Activated naive CD8-positive, alpha-beta T cell treated with anti-CD3 and anti-CD28 coated beads, Interleukin-2, amount 10 ng/mL, durations not matched to agents 7 days and 5 days (primary cell): ENCODE measurements around the gene FBXL13. TPM values are rescaled to one million over a fixed set of nuclear protein-coding genes. Genes with fewer than 3 reads are reported as not detected.
"Not testable (repeated sequence)": the region's sequence is repeated elsewhere in the genome, so short reads cannot be mapped to it uniquely, and the experiment has no call there.

Experiments used
- ATAC-seq: fragments of 150-1000 bp; cut with Tn5 transposase; one replicate; pipeline ENCODE4 v1.10.0; 2021; ENCODE audit warnings: low read depth, moderate library complexity
- POLR2A ChIA-PET: fragments of 350-600 bp; sonication (Branson Sonifier 250); formaldehyde crosslinking; loops from one replicate; lab custom pipeline; 2021; ENCODE audit warnings: antibody characterized with exemption; lab: Charles Lee
- DNase-seq: peaks from one replicate; pipeline ENCODE4 v3.0.0; 2021
- H3K27ac Mint-ChIP-seq: one replicate; pipeline ENCODE4 v1.8.0; 2022; ENCODE audit warnings: mild to moderate bottlenecking, mixed read lengths
- H3K27me3 Mint-ChIP-seq: one replicate; pipeline ENCODE4 v1.8.0; 2022; ENCODE audit warnings: mild to moderate bottlenecking, moderate library complexity, mixed read lengths
- H3K36me3 Mint-ChIP-seq: one replicate; pipeline ENCODE4 v1.8.0; 2021; ENCODE audit warnings: mild to moderate bottlenecking, mixed read lengths
- H3K4me1 Mint-ChIP-seq: one replicate; pipeline ENCODE4 v1.8.0; 2021; ENCODE audit warnings: mixed read lengths
- H3K4me3 Mint-ChIP-seq: one replicate; pipeline ENCODE4 v1.8.0; 2022; ENCODE audit warnings: mild to moderate bottlenecking, moderate library complexity, mixed read lengths
- H3K9me3 Mint-ChIP-seq: one replicate; pipeline ENCODE4 v1.8.0; 2021; ENCODE audit warnings: mixed read lengths
- total RNA-seq, 2 experiments: library from RNA; stranded (reverse); gene quantifications; one replicate each; pipeline ENCODE4 v1.2.3, GENCODE V29; 2021

The FBXL13 gene
- total RNA-seq, 2 experiments from 2014 or later: 0.65 to 1.4 TPM

DNA sequence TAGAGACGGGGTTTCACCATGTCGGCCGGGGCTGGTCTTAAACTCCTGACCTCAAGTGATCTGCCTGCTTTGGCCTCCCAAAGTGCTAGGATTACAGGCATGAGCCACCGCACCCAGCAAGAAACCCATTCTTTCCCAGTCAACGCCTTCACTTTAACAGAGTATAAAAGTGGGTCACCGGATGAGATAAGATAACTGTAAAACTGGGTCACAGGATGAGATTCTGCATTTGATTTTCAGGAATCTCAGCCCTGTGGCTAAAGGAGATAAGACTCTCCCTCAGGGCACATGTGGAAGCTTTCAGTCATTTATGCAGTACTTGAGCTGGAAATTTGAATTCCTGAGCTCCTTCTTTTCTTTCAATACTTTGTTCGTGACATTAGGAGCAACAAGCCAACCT is 91.0 kb downstream of the FBXL13 start:
- Mint-ChIP-seq H3K27me3 (no peaks in the 10 kb centered on the region), H3K36me3 (no peaks in the 10 kb centered on the region), H3K9me3 (no peaks in the 10 kb centered on the region), H3K4me3 (no peak overlapping the region), H3K27ac (no peak overlapping the region), H3K4me1 (no peaks in the 10 kb centered on the region)
- POLR2A ChIA-PET: no interaction called here
- DNase-seq (no peak), ATAC-seq (no peak)

DNA sequence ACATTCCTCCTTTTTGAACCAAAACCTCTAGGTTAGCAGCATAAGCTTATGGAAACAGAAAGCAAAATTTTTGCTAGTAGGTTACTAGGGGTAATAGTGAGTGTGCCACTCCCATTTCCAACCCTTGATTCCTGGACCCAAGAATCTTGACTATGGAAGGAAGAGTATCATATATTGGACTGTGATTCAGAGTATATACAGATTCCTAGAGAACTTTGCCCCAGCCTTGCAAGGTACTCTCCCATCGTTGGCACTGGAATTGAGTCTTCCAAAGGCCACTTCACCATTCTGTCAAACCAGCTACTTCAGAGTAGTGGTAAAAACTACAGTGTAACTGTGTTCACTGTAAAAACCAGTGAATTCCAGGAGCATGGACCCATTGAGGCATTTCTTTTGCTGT is 92.4 kb downstream of the FBXL13 start:
- Mint-ChIP-seq H3K27me3 (no peaks in the 10 kb centered on the region), H3K9me3 (no peaks in the 10 kb centered on the region), H3K36me3 (no peaks in the 10 kb centered on the region), H3K4me3 (no peak overlapping the region), H3K27ac (no peak overlapping the region), H3K4me1 (no peaks in the 10 kb centered on the region)
- ATAC-seq (no peak), DNase-seq (no peak)
- POLR2A ChIA-PET: no interaction called here

DNA sequence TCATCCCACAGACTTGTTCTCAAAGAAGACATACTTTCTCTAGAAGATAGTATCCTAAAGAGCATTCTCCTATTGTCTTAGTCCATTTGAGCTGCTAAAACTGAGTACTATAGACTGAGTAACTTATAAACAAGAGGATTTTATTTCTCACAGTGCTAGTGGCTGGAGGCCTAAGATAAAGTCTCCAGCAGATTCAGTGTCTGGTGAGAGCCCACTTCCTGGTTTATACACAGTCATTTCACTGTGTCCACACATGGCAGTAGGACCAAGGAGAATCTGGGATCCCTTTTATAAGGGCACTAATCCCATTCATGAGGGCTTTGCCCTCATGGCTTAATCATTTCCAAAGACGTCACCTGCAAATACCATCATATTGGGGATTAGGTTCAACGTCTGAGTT is 93.1 kb downstream of the FBXL13 start:
- H3K27ac Mint-ChIP-seq: no peak overlapping the region
- no peak overlapping the region for H3K4me3 Mint-ChIP-seq
- H3K4me1 Mint-ChIP-seq: no peaks in the 10 kb centered on the region
- POLR2A ChIA-PET: no interaction called here
- H3K36me3 Mint-ChIP-seq: no peaks in the 10 kb centered on the region
- no peak for ATAC-seq
- H3K9me3 Mint-ChIP-seq: no peaks in the 10 kb centered on the region
- DNase-seq: no peak
- no peaks in the 10 kb centered on the region for H3K27me3 Mint-ChIP-seq

DNA sequence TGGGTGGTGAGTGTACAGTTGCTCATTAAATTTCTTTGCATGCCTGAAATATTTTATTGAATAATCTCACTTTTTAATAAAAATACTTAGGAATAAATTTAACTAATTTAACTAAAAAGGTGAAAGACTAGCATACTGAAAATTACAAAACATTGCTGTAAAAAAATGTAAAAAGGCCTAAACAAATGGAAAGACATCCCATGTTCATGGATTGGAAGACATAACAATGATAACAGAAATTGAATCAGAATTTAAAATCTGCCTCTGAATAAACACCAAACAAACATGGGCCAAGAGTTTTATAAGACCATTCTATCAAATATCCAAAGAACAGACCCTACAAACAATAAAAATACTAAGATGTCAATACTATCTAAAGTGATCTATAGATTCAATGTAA is 94.9 kb downstream of the FBXL13 start:
- no peak overlapping the region for H3K4me3 Mint-ChIP-seq
- no peaks in the 10 kb centered on the region for H3K4me1 Mint-ChIP-seq
- DNase-seq: no peak
- H3K9me3 Mint-ChIP-seq: peaks cover 1% of the 10 kb centered on the region
- POLR2A ChIA-PET: no interaction called here
- no peaks in the 10 kb centered on the region for H3K36me3 Mint-ChIP-seq
- ATAC-seq: no peak
- no peaks in the 10 kb centered on the region for H3K27me3 Mint-ChIP-seq
- no peak overlapping the region for H3K27ac Mint-ChIP-seq

DNA sequence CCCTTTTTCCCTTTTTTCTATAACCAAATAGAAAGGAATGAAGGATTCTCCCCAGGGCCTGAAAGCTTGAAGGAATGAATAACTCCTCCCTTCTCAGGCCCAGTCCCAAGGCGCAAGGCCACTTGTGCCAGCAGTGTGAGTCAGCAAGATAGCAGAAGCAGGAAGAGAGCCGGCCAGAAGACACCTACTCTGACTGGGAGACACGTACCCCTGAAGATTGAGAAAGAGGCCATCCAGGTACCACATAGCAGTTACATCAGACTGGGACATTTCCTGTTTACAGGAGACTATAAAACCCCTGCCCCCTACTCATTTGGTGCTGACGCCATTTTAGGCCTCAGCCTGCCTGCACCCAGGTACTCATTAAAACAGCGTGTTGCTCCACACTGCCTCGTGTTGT is 96.3 kb downstream of the FBXL13 start:
- H3K27me3 Mint-ChIP-seq: no peaks in the 10 kb centered on the region
- no peak for ATAC-seq
- no peak overlapping the region for H3K27ac Mint-ChIP-seq
- H3K4me3 Mint-ChIP-seq: no peak overlapping the region
- no peak for DNase-seq
- POLR2A ChIA-PET: no interaction called here
- peaks cover 1% of the 10 kb centered on the region for H3K9me3 Mint-ChIP-seq
- no peaks in the 10 kb centered on the region for H3K4me1 Mint-ChIP-seq
- H3K36me3 Mint-ChIP-seq: no peaks in the 10 kb centered on the region

DNA sequence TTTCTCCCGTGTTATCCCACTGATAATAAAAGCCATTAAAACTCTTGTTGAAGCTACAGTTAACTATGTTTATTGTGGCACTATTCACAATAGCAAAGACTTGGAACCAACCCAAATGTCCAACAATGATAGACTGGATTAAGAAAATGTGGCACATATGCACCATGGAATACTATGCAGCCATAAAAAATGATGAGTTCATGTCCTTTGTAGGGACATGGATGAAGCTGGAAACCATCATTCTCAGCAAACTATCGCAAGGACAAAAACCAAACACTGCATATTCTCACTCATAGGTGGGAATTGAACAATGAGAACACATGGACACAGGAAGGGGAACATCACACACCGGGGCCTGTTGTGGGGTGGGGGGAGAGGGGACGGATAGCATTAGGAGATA is 97.0 kb downstream of the FBXL13 start:
- H3K27ac Mint-ChIP-seq, H3K9me3 Mint-ChIP-seq, DNase-seq, ATAC-seq, H3K27me3 Mint-ChIP-seq, H3K4me1 Mint-ChIP-seq, POLR2A ChIA-PET, H3K4me3 Mint-ChIP-seq, H3K36me3 Mint-ChIP-seq: not testable (repeated sequence)

DNA sequence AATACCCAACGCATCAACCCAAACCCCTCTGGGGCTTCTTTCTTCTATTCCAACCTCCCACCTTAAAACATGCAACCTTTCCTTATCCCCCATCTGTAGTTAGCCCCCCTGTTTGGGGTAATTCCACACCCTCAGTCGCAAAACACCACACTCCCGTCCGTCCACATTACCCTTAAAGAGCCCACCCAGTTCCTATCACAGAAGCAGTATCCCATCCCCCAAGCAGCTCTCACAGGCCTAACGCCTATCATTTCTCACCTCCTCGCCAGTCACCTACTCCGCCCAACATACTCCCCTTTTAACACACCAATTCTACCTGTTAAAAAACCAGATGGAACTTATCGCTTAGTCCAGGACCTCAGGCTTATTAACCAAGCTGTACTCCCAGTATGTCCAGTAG is 98.1 kb downstream of the FBXL13 start:
- Mint-ChIP-seq H3K36me3 (no peaks in the 10 kb centered on the region), H3K27ac (no peak overlapping the region), H3K9me3 (peaks cover 1% of the 10 kb centered on the region), H3K4me1 (no peaks in the 10 kb centered on the region), H3K27me3 (no peaks in the 10 kb centered on the region), H3K4me3 (no peak overlapping the region)
- POLR2A ChIA-PET: no interaction called here
- DNase-seq (no peak), ATAC-seq (no peak)

DNA sequence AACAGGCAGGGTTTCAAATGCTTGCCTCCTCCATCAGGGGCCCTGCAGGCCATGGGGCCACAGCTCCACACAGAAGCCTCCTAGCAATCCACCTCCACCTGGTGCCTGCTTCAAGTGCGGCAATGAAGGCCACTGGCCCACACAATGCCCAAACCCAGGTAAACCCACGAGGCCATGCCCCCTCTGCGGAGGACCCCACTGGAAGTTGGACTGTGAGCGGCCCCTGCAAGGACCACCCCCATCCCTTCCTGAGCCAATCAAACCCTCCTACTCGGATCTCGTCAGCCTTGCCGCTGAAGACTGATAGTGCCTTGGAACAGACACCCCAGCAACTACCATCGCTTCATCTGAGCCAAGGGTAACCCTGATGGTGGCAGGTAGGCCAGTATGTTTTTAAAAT is 98.7 kb downstream of the FBXL13 start:
- Mint-ChIP-seq H3K27me3 (no peaks in the 10 kb centered on the region), H3K27ac (no peak overlapping the region), H3K36me3 (no peaks in the 10 kb centered on the region), H3K9me3 (peaks cover 1% of the 10 kb centered on the region), H3K4me3 (no peak overlapping the region), H3K4me1 (peaks cover under 1% of the 10 kb centered on the region)
- no peak for DNase-seq
- no peak for ATAC-seq
- POLR2A ChIA-PET: no interaction called here

DNA sequence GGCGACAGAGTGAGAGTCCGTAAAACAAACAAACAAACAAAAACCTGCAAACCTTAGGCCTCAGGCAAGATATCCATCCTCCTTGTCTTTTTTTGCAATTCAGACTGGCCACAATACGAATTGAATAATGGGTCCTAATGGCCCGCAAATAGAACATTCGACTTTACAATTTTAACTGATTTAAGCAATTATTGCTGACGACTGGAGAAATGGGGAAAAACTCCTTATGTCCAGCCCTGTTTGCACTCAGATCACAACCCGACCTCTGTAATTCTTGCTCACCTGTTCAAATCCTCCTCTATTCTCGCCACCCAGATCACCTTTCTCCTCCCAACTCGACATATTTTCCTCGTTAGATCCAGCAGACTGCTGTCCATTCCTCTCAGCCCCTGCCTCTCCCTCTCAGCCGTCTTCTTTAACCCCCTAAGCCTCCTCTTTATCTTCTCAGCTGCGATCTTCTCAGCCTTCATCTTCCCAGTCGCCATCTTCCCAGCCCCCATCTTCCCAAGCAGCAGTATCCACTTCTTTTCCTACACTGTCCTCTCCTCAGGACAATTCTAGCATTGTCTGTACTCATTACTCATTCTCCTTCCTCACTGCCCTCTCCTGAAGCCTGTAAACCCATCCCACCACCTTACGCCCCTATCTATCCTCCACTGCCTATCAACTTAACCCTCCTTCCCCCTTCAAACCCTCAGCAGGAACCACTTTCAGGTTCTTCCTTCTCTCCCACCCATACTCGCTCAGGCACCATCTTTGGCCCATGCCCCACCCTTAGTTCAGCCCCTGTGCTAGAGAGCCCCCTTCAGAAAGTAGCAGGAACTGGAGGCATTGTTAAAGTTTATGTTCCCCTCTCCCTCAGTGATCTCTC is 100.0 kb downstream of the FBXL13 start:
- Mint-ChIP-seq H3K4me1 (peaks cover 2% of the 10 kb centered on the region), H3K27me3 (no peaks in the 10 kb centered on the region), H3K4me3 (no peak overlapping the region), H3K27ac (no peak overlapping the region), H3K9me3 (peaks cover 1% of the 10 kb centered on the region), H3K36me3 (no peaks in the 10 kb centered on the region)
- ATAC-seq (no peak), DNase-seq (no peak)
- POLR2A ChIA-PET: no interaction called here

DNA sequence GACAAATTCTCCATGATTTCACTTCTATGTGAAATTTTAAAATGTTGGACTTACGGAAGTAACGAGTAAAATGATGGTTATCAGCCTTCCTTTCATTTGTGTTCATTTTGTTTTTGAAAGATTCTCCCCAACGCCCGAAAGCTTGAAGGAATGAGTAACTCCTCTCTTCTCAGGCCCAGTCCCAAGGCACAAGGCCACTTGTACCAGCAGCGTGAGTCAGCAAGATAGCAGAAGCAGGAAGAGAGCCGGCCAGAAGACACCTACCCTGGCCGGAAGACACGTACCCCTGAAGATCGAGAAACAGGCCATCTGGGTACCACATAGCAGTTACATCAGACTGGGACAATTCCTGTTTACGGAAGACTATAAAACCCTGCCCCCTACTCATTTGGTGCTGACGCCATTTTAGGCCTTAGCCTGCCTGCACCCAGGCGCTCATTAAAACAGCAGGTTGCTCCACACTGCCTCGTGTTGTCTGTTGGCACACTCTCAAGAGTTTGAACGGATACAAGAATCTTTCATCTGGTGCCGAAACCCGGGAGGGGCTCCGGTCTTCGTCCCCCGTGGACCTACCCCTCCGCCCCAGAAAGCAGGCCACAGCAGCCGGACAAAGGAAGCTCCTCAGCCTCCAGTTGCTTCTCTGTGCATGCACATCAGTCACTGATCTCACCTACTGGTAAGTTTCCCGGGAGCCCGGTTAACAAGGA is 101.3 kb downstream of the FBXL13 start:
- H3K4me3 Mint-ChIP-seq: no peak overlapping the region
- no peaks in the 10 kb centered on the region for H3K27me3 Mint-ChIP-seq
- H3K9me3 Mint-ChIP-seq: peaks cover 1% of the 10 kb centered on the region
- no peaks in the 10 kb centered on the region for H3K36me3 Mint-ChIP-seq
- no peak overlapping the region for H3K27ac Mint-ChIP-seq
- POLR2A ChIA-PET: no interaction called here
- ATAC-seq (no peak), DNase-seq (no peak)
- peaks cover 2% of the 10 kb centered on the region for H3K4me1 Mint-ChIP-seq

DNA sequence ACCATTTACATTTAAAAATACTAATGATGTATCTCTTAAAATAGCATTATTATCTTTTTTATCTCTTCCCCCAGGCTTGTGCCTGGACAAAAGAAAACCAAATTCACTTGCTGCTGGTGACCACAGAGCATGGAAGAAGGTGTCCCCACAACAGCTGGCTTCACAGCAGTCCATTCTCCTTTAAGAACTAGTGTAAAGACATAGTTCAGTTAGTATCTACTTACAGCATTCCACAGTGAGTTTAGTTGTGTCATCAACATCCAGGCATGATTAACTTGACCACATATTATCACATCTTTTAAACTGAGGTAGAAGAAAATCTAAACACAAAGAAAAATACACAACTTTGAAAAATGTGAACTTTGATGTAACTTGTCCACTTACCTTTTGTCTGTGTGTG is 106.8 kb downstream of the FBXL13 start:
- peaks cover 2% of the 10 kb centered on the region for H3K4me1 Mint-ChIP-seq
- no peak for DNase-seq
- no peaks in the 10 kb centered on the region for H3K36me3 Mint-ChIP-seq
- ATAC-seq: no peak
- POLR2A ChIA-PET: no interaction called here
- no peaks in the 10 kb centered on the region for H3K9me3 Mint-ChIP-seq
- no peak overlapping the region for H3K27ac Mint-ChIP-seq
- H3K27me3 Mint-ChIP-seq: no peaks in the 10 kb centered on the region
- no peak overlapping the region for H3K4me3 Mint-ChIP-seq

DNA sequence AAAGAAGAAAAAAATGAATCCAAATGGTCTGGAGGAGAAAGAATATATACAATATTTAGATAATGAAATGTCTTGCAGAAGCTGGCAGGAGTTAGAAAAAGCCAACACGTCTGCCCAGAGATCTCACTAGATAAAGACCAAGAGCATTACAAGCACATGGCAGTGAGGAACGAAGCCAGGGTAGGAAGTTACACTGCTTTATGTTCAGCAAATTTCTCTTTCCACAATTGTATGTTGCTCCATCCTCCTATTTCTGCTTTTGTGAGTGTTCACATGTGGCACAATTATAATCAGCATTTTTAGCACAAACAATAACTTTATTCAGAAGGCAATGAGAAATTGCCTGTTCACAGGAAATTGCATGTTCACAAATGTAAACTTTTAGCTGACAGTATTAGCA is 108.1 kb downstream of the FBXL13 start:
- Mint-ChIP-seq H3K4me3 (no peak overlapping the region), H3K36me3 (no peaks in the 10 kb centered on the region), H3K27me3 (no peaks in the 10 kb centered on the region), H3K27ac (no peak overlapping the region), H3K9me3 (no peaks in the 10 kb centered on the region), H3K4me1 (peaks cover 2% of the 10 kb centered on the region)
- no peak for DNase-seq
- ATAC-seq: no peak
- POLR2A ChIA-PET: no interaction called here

DNA sequence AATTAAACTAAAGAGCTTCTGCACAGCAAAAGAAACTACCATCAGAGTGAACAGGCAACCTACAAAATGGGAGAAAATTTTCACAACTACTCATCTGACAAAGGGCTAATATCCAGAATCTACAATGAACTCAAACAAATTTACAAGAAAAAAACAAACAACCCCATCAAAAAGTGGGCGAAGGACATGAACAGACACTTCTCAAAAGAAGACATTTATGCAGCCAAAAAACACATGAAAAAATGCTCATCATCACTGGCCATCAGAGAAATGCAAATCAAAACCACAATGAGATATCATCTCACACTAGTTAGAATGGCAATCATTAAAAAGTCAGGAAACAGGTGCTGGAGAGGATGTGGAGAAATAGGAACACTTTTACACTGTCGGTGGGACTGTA is 112.6 kb downstream of the FBXL13 start:
- DNase-seq, H3K27ac Mint-ChIP-seq, POLR2A ChIA-PET, H3K9me3 Mint-ChIP-seq, H3K4me1 Mint-ChIP-seq, H3K4me3 Mint-ChIP-seq, H3K36me3 Mint-ChIP-seq, H3K27me3 Mint-ChIP-seq, ATAC-seq: not testable (repeated sequence)

DNA sequence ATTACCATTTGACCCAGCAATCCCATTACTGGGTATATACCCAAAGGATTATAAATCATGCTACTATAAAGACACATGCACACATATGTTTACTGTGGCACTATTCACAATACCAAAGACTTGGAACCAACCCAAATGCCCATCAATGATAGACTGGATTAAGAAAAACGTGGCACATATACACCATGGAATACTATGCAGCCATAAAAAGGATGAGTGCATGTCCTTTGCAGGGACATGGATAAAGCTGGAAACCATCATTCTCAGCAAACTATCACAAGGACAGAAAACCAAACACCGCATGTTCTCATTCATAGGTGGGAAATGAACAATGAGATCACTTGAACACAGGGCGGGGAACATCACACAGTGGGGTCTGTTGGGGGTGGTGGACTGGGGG is 116.6 kb downstream of the FBXL13 start:
- POLR2A ChIA-PET, ATAC-seq, H3K27ac Mint-ChIP-seq, DNase-seq, H3K4me1 Mint-ChIP-seq, H3K27me3 Mint-ChIP-seq, H3K36me3 Mint-ChIP-seq, H3K4me3 Mint-ChIP-seq: not testable (repeated sequence)
- peaks cover 10% of the 10 kb centered on the region for H3K9me3 Mint-ChIP-seq
